Spleen (tissue), 11 donors: Measurements from ENCODE around the gene OGDH. TPM values are rescaled to one million over a fixed set of nuclear protein-coding genes. Genes with fewer than 3 reads are reported as not detected.

Experiments used
- DNase-seq: peaks from one replicate; pipeline ENCODE4 v3.0.0-alpha.2; 2020
- H3K27ac ChIP-seq, 8 donors: fragments of 200-600 bp; sonication (generic) in 7 of 8; 1 replicate in 4 of 8; 2 replicates in 4 of 8; pipeline versions ENCODE4 v1.5.0 to v1.8.0; 2016 to 2021; ENCODE audit warnings: inconsistent platforms in 4 of 8, mild to moderate bottlenecking in 4 of 8, moderate library complexity in 1 of 8
- H3K27me3 ChIP-seq, 7 donors: fragments of 200-600 bp; sonication (generic) in 6 of 7; replicated peaks in 1 of 7; 1 replicate in 4 of 7; 2 replicates in 3 of 7; pipeline versions ENCODE4 v1.5.0 to v1.8.0; 2016 to 2021; ENCODE audit warnings: inconsistent platforms in 3 of 7, mild to moderate bottlenecking in 1 of 7
- H3K36me3 ChIP-seq, 6 donors: fragments of 200-600 bp; sonication (generic) in 5 of 6; 1 replicate in 4 of 6; 2 replicates in 2 of 6; pipeline versions ENCODE4 v1.5.0 to v1.8.0; 2016 to 2021; ENCODE audit warnings: inconsistent platforms in 2 of 6
- H3K4me1 ChIP-seq, 6 donors: fragments of 200-600 bp; sonication (generic) in 5 of 6; 1 replicate in 3 of 6; 2 replicates in 3 of 6; pipeline versions ENCODE4 v1.5.0 to v1.8.0; 2016 to 2021; ENCODE audit warnings: inconsistent platforms in 3 of 6
- H3K4me3 ChIP-seq, 8 donors: fragments of 200-600 bp; sonication (generic) in 7 of 8; 1 replicate in 4 of 8; 2 replicates in 4 of 8; pipeline versions ENCODE4 v1.5.0 to v1.8.0; 2016 to 2021; ENCODE audit warnings: inconsistent platforms in 4 of 8, mild to moderate bottlenecking in 4 of 8, moderate library complexity in 2 of 8
- H3K9me3 ChIP-seq, 8 donors: fragments of 200-600 bp; sonication (generic) in 7 of 8; 1 replicate in 4 of 8; 2 replicates in 4 of 8; pipeline versions ENCODE4 v1.5.0 to v1.8.0; 2016 to 2021; ENCODE audit warnings: inconsistent platforms in 4 of 8
- CTCF ChIP-seq, 11 experiments: fragments of 200-600 bp in 7 of 11; fragments of 450-650 bp in 4 of 11; sonication (generic) in 4 of 11; IDR thresholded peaks in 8 of 11; conservative IDR thresholded peaks in 3 of 11; 1 replicate in 7 of 11; 2 replicates in 4 of 11; pipeline versions ENCODE4 v1.4.0 to v1.8.0; 2016 to 2021; ENCODE audit warnings: antibody characterized with exemption in 11 of 11, inconsistent platforms in 4 of 11, mild to moderate bottlenecking in 1 of 11
- POLR2A ChIP-seq, 3 donors: fragments of 450-650 bp; IDR thresholded peaks; one replicate each; pipeline ENCODE4 v1.5.1; 2017; ENCODE audit warnings: antibody characterized with exemption in 3 of 3, mild to moderate bottlenecking in 1 of 3
- POLR2AphosphoS5 ChIP-seq, 3 donors: sonication (generic); formaldehyde crosslinking; IDR thresholded peaks; one replicate each; pipeline ENCODE4 v1.5.1; 2017; ENCODE audit warnings: antibody characterized with exemption in 3 of 3
- WGBS, 5 donors: extraction: QIAGEN DNeasy Blood & Tissue Kit in 3 of 5; methylation state at CpG; one replicate each; pipeline versions ENCODE4 v1.1.5 to v1.1.7; 2013 to 2018; 5-methylcytosine and 5-hydroxymethylcytosine counted together
- intact Hi-C: fragments of 100-400 bp; cut with DNase I; formaldehyde crosslinking; loops from one replicate; pipeline ENCODE4 v1.15.0; 2023; ENCODE audit warnings: low total_unique reads
- polyA plus RNA-seq, 3 donors: library from polyadenylated mRNA; stranded (reverse); fragments of 200-250 nt; gene quantifications; one replicate each; pipeline ENCODE4 v1.2.1, GENCODE V29; 2013
- total RNA-seq, 7 donors: library from RNA; depleted of rRNA in 3 of 7; stranded (reverse); fragments of >200 nt in 3 of 7; fragmentation: NEBNext Ultra II Directional in 4 of 7; extraction: Animal tissue kit (Norgen Biotek cat#: 25700) in 4 of 7; gene quantifications; one replicate each; pipeline versions ENCODE4 v1.1.0 to v1.2.1, GENCODE V29; 2016 to 2021
- donor health status: healthy with polysubstance abuse.
- donor health status: DM: no; HTN: no; CAD: no; lungs with moderate emphysema.
- donor health status: DM: no; HTN: no; CAD: no.
- donor health status: Bipolar disorder and iron deficiency.
- donor health status: healthy.
- donor health status: DM: no; HTN: no; CAD: no.
- donor health status: DM: yes; HTN: yes; CAD: no.

The OGDH gene
- total and polyA plus RNA-seq, 10 donors, result 15.7 to 120 (median 86.4) TPM

GRCh38 chr7:44625526-44626471 is 19.4 kb downstream of the OGDH start:
- 72 to 78% (median 74%) methylated on average over 6 of the region's 6 CpGs for WGBS, 5 donors
- no peak for TF ChIP-seq POLR2A (IDR thresholded peaks at IDR 0.05)
- no peak for TF ChIP-seq CTCF (IDR thresholded peaks at IDR 0.05 in 8 of 11, conservative IDR thresholded peaks at IDR 0.05 in 3 of 11)
- no peak for TF ChIP-seq POLR2AphosphoS5 (IDR thresholded peaks at IDR 0.05)
- no peaks in the 10 kb centered on the region for H3K9me3 ChIP-seq
- no peak overlapping the region for H3K4me3 ChIP-seq
- intact Hi-C loops, result no loop called here
- H3K36me3 ChIP-seq, result peaks cover 0 to 38% (median 21%) of the 10 kb centered on the region in 6 donors
- DNase-seq, result no peak
- H3K27ac ChIP-seq, result peak overlapping the region in 7 of 8 donors; percentile 2 to 90 (median 79)
- peaks cover 41 to 100% (median 75%) of the 10 kb centered on the region in 6 donors for H3K4me1 ChIP-seq
- no peaks in the 10 kb centered on the region for H3K27me3 ChIP-seq

DNA sequence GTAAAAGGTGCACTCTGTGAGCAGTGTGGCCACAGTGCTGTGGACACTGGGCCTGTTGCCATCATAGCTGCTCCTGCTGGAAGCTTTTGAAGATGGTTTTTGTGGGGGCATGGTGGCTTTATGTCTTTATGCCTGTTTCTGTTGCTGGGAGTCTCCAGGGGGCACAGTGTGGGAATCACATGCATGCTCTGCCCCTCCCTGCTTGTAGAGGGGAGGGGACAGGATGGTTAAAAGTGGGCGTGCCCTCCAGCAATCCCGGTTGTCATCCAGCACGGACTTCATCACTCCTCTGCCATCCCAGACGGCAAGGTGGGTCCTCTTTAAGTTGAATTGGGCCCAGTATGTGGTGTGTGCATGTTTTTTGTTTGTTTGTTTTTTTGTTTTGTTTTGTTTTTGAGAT is 20.2 kb downstream of the OGDH start:
- H3K4me1 ChIP-seq, result peaks cover 45 to 100% (median 76%) of the 10 kb centered on the region in 6 donors
- no peaks in the 10 kb centered on the region for H3K9me3 ChIP-seq
- WGBS, 5 donors, result 58 to 87% (median 76%) methylated on average over 4 of the region's 4 CpGs
- H3K36me3 ChIP-seq, result peaks cover 0 to 38% (median 21%) of the 10 kb centered on the region in 6 donors
- DNase-seq, result no peak
- H3K4me3 ChIP-seq, result no peak overlapping the region
- peak overlapping the region in 6 of 8 donors; percentile 2 to 90 (median 61) for H3K27ac ChIP-seq
- intact Hi-C loops, result no loop called here
- TF ChIP-seq CTCF (IDR thresholded peaks at IDR 0.05 in 8 of 11, conservative IDR thresholded peaks at IDR 0.05 in 3 of 11), result no peak
- no peak for TF ChIP-seq POLR2AphosphoS5 (IDR thresholded peaks at IDR 0.05)
- TF ChIP-seq POLR2A (IDR thresholded peaks at IDR 0.05), result no peak
- no peaks in the 10 kb centered on the region for H3K27me3 ChIP-seq

DNA sequence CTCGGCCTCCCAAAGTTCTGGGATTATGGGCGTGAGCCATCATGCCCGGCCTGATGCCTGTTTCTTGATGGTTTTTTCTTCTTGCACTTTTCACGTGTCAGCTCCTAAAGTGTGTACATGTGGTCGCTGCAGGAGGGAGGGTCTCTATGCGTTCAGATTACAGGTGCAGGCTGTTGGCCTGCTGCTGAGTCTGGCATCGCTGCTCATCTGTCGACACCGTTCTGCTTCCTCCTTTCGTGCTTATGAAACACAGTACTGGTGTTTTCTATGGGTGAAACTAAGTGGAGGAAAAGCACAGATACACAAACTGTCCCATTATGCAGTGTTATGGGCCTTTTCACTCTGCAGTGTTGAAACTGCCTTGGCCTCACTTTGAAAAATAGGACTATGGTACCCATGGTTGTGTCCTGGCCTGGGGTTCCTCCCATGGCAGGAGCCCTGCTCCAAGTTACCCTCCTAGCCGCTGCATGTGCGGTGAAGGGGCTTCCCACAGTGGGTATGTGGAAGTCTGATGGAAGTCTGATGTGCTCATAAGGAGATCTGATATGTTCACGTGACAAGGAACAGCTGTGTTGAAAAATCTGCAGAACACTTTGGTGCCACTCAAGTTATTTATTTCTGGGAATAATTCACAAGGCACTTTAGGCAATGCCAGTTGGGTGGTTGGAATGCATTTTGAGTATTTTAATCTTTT is 23.5 kb downstream of the OGDH start:
- H3K9me3 ChIP-seq, result no peaks in the 10 kb centered on the region
- WGBS, 5 donors, result 47 to 72% (median 59%) methylated on average over 13 of the region's 13 CpGs
- H3K4me1 ChIP-seq, result peaks cover 55 to 100% (median 77%) of the 10 kb centered on the region in 6 donors
- intact Hi-C loops, result no loop called here
- peak overlapping the region in 1 of 8 donors; percentile 29 for H3K4me3 ChIP-seq
- peak in 2 of 3 donors; percentile 57 to 64 for TF ChIP-seq POLR2AphosphoS5 (IDR thresholded peaks at IDR 0.05)
- TF ChIP-seq CTCF (IDR thresholded peaks at IDR 0.05 in 8 of 11, conservative IDR thresholded peaks at IDR 0.05 in 3 of 11), result no peak
- no peak for TF ChIP-seq POLR2A (IDR thresholded peaks at IDR 0.05)
- no peaks in the 10 kb centered on the region for H3K27me3 ChIP-seq
- peaks cover 0 to 31% (median 16%) of the 10 kb centered on the region in 6 donors for H3K36me3 ChIP-seq
- H3K27ac ChIP-seq, result peak overlapping the region; percentile 63 to 96 (median 84)
- DNase-seq, result no peak
